ENCODE data around the gene SRCAP. TPM values are rescaled to one million over a fixed set of nuclear protein-coding genes. Genes with fewer than 3 reads are reported as not detected.
A peak's percentile ranks its signal among the peaks of the same experiment; 100 is the strongest.

SRCAP gene
- total RNA-seq, 2 experiments from 2014 or later, result 59.5 to 60.1 TPM

DNA sequence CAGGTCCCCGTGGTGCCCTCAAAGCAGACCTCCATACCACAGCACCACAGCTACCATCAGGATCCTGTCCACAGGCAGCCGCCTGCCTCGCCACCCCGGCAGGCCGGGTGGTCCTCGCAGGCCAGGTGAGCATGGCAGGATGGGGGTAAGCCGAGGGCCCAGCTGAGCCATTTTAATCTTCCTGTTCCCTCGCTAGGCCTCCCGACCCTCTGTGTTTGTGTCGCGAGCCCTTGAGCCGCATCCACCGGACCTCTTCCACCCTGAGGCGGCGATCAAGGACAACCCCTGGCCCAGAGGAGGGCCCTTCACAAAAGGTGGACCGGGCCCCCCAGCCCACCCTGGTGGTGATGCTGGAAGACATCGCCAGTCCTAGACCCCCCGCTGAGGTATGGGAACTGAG lies 46.3 kb upstream of the SRCAP start:
- H3K4me1 Mint-ChIP-seq (ENCODE audit: low read depth), result peaks cover 39% of the 10 kb centered on the region
- peak in 1 of 14 experiments; percentile 41 for DNase-seq
- no peaks in the 10 kb centered on the region for H3K27me3 Mint-ChIP-seq
- peaks cover 46% of the 10 kb centered on the region for H3K4me1 ChIP-seq (ENCODE audit: insufficient read depth, low read length)
- no peaks in the 10 kb centered on the region for H3K9me3 Mint-ChIP-seq
- CTCF ChIA-PET, result interaction anchor here (2.8 to 3.4 kb wide), 2 partner anchors 42 to 44 kb away, joined by 16 to 28 read pairs; no protein-coding TSS in a partner anchor
- intact Hi-C loops (cut with DNase I, micrococcal nuclease), result no loop called here
- H3K4me3 Mint-ChIP-seq, result peak overlapping the region; percentile 89
- no peaks in the 10 kb centered on the region for H3K9me3 ChIP-seq (ENCODE audit: control insufficient read depth in 1 of 2, insufficient read depth in 1 of 2, low read length in 2 of 2)
- no peak for ATAC-seq (ENCODE audit: poor library complexity)
- peak overlapping the region; percentile 86 for H3K27ac Mint-ChIP-seq
- TF ChIP-seq, protein P1, sequence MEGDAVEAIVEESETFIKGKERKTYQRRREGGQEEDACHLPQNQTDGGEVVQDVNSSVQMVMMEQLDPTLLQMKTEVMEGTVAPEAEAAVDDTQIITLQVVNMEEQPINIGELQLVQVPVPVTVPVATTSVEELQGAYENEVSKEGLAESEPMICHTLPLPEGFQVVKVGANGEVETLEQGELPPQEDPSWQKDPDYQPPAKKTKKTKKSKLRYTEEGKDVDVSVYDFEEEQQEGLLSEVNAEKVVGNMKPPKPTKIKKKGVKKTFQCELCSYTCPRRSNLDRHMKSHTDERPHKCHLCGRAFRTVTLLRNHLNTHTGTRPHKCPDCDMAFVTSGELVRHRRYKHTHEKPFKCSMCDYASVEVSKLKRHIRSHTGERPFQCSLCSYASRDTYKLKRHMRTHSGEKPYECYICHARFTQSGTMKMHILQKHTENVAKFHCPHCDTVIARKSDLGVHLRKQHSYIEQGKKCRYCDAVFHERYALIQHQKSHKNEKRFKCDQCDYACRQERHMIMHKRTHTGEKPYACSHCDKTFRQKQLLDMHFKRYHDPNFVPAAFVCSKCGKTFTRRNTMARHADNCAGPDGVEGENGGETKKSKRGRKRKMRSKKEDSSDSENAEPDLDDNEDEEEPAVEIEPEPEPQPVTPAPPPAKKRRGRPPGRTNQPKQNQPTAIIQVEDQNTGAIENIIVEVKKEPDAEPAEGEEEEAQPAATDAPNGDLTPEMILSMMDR (IDR thresholded peaks at IDR 0.05), result no peak
- no peak overlapping the region for H3K4me3 ChIP-seq (ENCODE audit: low read length)
- POLR2A ChIA-PET, result interaction anchor here (1.1 kb wide), 1 partner anchor 101 kb away, joined by 3 read pairs; no protein-coding TSS in a partner anchor
- H3K27me3 ChIP-seq (ENCODE audit: control insufficient read depth in 1 of 2, insufficient read depth in 2 of 2, low read length in 2 of 2), result no peaks in the 10 kb centered on the region
- H3K27ac ChIP-seq (ENCODE audit: low read depth in 1 of 2, low read length in 2 of 2), result peak overlapping the region; percentile 84 to 91
- peaks cover 45% of the 10 kb centered on the region for H3K36me3 ChIP-seq (ENCODE audit: insufficient read depth, low read length)
- peaks cover 65% of the 10 kb centered on the region for H3K36me3 Mint-ChIP-seq (ENCODE audit: low read depth)

DNA sequence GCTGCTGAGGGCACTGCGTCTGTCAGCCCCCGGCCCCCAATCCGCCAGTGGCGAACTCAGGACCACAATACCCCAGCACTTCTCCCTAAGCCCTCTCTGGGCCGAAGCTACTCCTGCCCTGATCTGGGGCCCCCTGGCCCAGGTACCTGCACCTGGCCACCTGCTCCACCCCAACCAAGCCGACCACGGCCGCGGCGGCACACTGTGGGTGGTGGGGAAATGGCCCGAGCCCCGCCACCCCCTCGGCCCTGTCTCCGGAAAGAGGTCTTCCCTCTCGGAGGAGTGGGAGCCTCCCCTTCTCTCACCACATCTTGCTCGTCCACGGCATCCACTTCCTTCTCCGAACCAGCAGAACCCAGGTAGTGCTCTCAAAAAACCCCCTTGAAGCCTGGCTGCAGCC lies 44.1 kb upstream of the SRCAP start:
- intact Hi-C loops (cut with DNase I, micrococcal nuclease), result loop anchor here in 1 of 2 experiments (5.0 kb wide), 1 partner anchor 283 kb away; the partner anchor contains the start of genes MYL11 and TBC1D10B
- peaks cover 43% of the 10 kb centered on the region for H3K4me1 Mint-ChIP-seq (ENCODE audit: low read depth)
- CTCF ChIA-PET, result interaction anchor here (0.5 kb wide), 1 partner anchor 58 kb away, joined by 3 read pairs; no protein-coding TSS in a partner anchor

DNA sequence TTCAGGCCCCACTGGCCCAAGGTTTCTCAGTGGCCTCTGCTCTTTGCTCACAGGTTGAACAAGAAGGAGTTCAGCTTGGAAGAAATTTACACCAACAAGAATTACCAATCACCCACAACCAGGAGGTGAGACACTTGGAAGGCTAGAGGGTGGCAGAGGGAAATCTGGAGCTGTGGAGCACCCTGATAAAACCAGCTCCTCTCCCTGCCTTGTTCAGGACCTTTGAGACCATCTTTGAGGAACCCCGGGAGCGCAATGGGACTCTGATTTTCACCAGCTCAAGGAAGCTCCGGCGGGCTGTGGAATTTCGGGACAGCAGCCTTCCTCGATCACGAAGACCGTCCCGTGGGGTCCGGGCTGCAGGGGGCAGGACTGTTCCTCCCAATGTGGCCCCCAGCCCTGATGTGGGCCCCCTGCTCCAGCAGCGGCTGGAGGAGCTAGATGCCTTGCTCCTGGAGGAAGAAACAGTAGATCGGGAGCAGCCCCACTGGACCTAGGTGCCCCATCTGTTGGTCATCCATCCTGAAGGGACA lies 43.1 kb upstream of the SRCAP start:
- TF ChIP-seq, protein P1 (IDR thresholded peaks at IDR 0.05), result no peak
- no peak overlapping the region for H3K27ac ChIP-seq (ENCODE audit: low read depth in 1 of 2, low read length in 2 of 2)
- peaks cover 74% of the 10 kb centered on the region for H3K36me3 Mint-ChIP-seq (ENCODE audit: low read depth)
- no peak for ATAC-seq (ENCODE audit: poor library complexity)
- peak in 2 of 14 experiments; percentile 11 to 38 for DNase-seq
- H3K4me1 ChIP-seq (ENCODE audit: insufficient read depth, low read length), result peaks cover 48% of the 10 kb centered on the region
- intact Hi-C loops (cut with DNase I, micrococcal nuclease), result loop anchor here in 1 of 2 experiments (5.0 kb wide), 1 partner anchor 284 kb away; the partner anchor contains the start of genes MYL11 and TBC1D10B
- H3K27me3 Mint-ChIP-seq, result no peaks in the 10 kb centered on the region
- peaks cover 47% of the 10 kb centered on the region for H3K36me3 ChIP-seq (ENCODE audit: insufficient read depth, low read length)
- peak overlapping the region; percentile 62 for H3K4me3 Mint-ChIP-seq
- POLR2A ChIA-PET, result interaction anchor here (1.2 kb wide), 1 partner anchor 38 kb away, joined by 4 read pairs; no protein-coding TSS in a partner anchor
- no peak overlapping the region for H3K4me3 ChIP-seq (ENCODE audit: low read length)
- CTCF ChIA-PET, result no interaction called here
- H3K9me3 Mint-ChIP-seq, result no peaks in the 10 kb centered on the region
- H3K9me3 ChIP-seq (ENCODE audit: control insufficient read depth in 1 of 2, insufficient read depth in 1 of 2, low read length in 2 of 2), result no peaks in the 10 kb centered on the region
- no peaks in the 10 kb centered on the region for H3K27me3 ChIP-seq (ENCODE audit: control insufficient read depth in 1 of 2, insufficient read depth in 2 of 2, low read length in 2 of 2)
- peaks cover 41% of the 10 kb centered on the region for H3K4me1 Mint-ChIP-seq (ENCODE audit: low read depth)
- H3K27ac Mint-ChIP-seq, result peak overlapping the region; percentile 99

More for the DNA sequence above, 44.1 kb upstream of the SRCAP start:
- Mint-ChIP-seq H3K27me3 (no peaks in the 10 kb centered on the region), H3K9me3 (no peaks in the 10 kb centered on the region), H3K4me3 (peak overlapping the region; percentile 20), H3K36me3 (ENCODE audit: low read depth) (peaks cover 77% of the 10 kb centered on the region), H3K27ac (no peak overlapping the region)
- Histone ChIP-seq H3K36me3 (ENCODE audit: insufficient read depth, low read length) (peaks cover 45% of the 10 kb centered on the region), H3K27me3 (ENCODE audit: control insufficient read depth in 1 of 2, insufficient read depth in 2 of 2, low read length in 2 of 2) (no peaks in the 10 kb centered on the region), H3K9me3 (ENCODE audit: control insufficient read depth in 1 of 2, insufficient read depth in 1 of 2, low read length in 2 of 2) (no peaks in the 10 kb centered on the region), H3K27ac (ENCODE audit: low read depth in 1 of 2, low read length in 2 of 2) (no peak overlapping the region), H3K4me3 (ENCODE audit: low read length) (no peak overlapping the region), H3K4me1 (ENCODE audit: insufficient read depth, low read length) (peaks cover 43% of the 10 kb centered on the region)
- ATAC-seq (ENCODE audit: poor library complexity) (no peak), DNase-seq (peak in 1 of 14 experiments; percentile 39)
- TF ChIP-seq, protein P1 (IDR thresholded peaks at IDR 0.05), result no peak
- POLR2A ChIA-PET, result no interaction called here

Measured in CD4-positive, alpha-beta T cell (primary cell).